Chondrocyte (in vitro differentiated cells): ENCODE measurements around the gene RHOBTB1. TPM values are rescaled to one million over a fixed set of nuclear protein-coding genes. Genes with fewer than 3 reads are reported as not detected.

Experiments
- DNase-seq: peaks from one replicate; pipeline ENCODE4 v3.0.0; 2021; ENCODE audit warnings: mixed read lengths, low spot score
- H3K27ac Mint-ChIP-seq: one replicate; pipeline ENCODE4 v1.8.0; 2021; ENCODE audit warnings: mild to moderate bottlenecking, moderate library complexity, mixed read lengths; ENCODE audit not compliant: unreplicated experiment
- H3K27me3 Mint-ChIP-seq: 2 replicates; pipeline ENCODE4 v1.8.0; 2021; ENCODE audit warnings: low read depth, mixed read lengths
- H3K36me3 Mint-ChIP-seq: 2 replicates; pipeline ENCODE4 v1.8.0; 2021; ENCODE audit warnings: low read depth, mixed read lengths
- H3K4me1 Mint-ChIP-seq: 2 replicates; pipeline ENCODE4 v1.8.0; 2021; ENCODE audit warnings: low read depth, mild to moderate bottlenecking, mixed read lengths
- H3K4me3 Mint-ChIP-seq: one replicate; pipeline ENCODE4 v1.8.0; 2021; ENCODE audit warnings: mild to moderate bottlenecking, moderate library complexity, mixed read lengths; ENCODE audit not compliant: unreplicated experiment
- H3K9me3 Mint-ChIP-seq: 2 replicates; pipeline ENCODE4 v1.8.0; 2021; ENCODE audit warnings: low read depth, mixed read lengths
- CTCF ChIP-seq: fragments of 200-600 bp; sonication (generic); IDR thresholded peaks from 2 replicates; pipeline ENCODE4 v1.5.0; 2021; ENCODE audit warnings: antibody characterized with exemption, mild to moderate bottlenecking, moderate library complexity
- total RNA-seq: library from RNA; stranded (reverse); gene quantifications from 3 replicates; pipeline ENCODE4 v1.2.1, GENCODE V29; 2021

Gene RHOBTB1
- total RNA-seq, 1 donor from 2014 or later = 19.2 TPM

- DNase-seq = no peak
- Mint-ChIP-seq H3K27me3 (no peaks in the 10 kb centered on the region), H3K4me3 (peak overlapping the region; percentile 79), H3K36me3 (no peaks in the 10 kb centered on the region), H3K9me3 (no peaks in the 10 kb centered on the region), H3K27ac (peak overlapping the region; percentile 99), H3K4me1 (peaks cover 34% of the 10 kb centered on the region)
- TF ChIP-seq CTCF = no peak
These were observed 919 bp upstream of the RHOBTB1 start for GRCh38 chr10:60944910-60945297.

- peak overlapping the region; percentile 87 for H3K4me3 Mint-ChIP-seq
- peak; percentile 91 for DNase-seq
- H3K36me3 Mint-ChIP-seq = peaks cover 1% of the 10 kb centered on the region
- no peaks in the 10 kb centered on the region for H3K9me3 Mint-ChIP-seq
- peak; percentile 31 for TF ChIP-seq CTCF
- no peaks in the 10 kb centered on the region for H3K27me3 Mint-ChIP-seq
- peaks cover 40% of the 10 kb centered on the region for H3K4me1 Mint-ChIP-seq
- peak overlapping the region; percentile 93 for H3K27ac Mint-ChIP-seq
These were observed 498 bp downstream of the RHOBTB1 start for GRCh38 chr10:60943316-60944057.

- no peak for TF ChIP-seq CTCF
- peak overlapping the region; percentile 87 for H3K4me3 Mint-ChIP-seq
- peaks cover 1% of the 10 kb centered on the region for H3K36me3 Mint-ChIP-seq
- no peaks in the 10 kb centered on the region for H3K27me3 Mint-ChIP-seq
- no peaks in the 10 kb centered on the region for H3K9me3 Mint-ChIP-seq
- peak overlapping the region; percentile 93 for H3K27ac Mint-ChIP-seq
- DNase-seq = no peak
- H3K4me1 Mint-ChIP-seq = peaks cover 46% of the 10 kb centered on the region
These were observed 1.1 kb downstream of the RHOBTB1 start for GRCh38 chr10:60942788-60943315.

GRCh38 chr10:60942134-60942787 lies 1.7 kb downstream of the RHOBTB1 start:
- H3K36me3 Mint-ChIP-seq = peaks cover 1% of the 10 kb centered on the region
- DNase-seq = no peak
- H3K27ac Mint-ChIP-seq = no peak overlapping the region
- H3K9me3 Mint-ChIP-seq = no peaks in the 10 kb centered on the region
- no peaks in the 10 kb centered on the region for H3K27me3 Mint-ChIP-seq
- TF ChIP-seq CTCF = no peak
- peak overlapping the region; percentile 87 for H3K4me3 Mint-ChIP-seq
- peaks cover 49% of the 10 kb centered on the region for H3K4me1 Mint-ChIP-seq

- peaks cover 1% of the 10 kb centered on the region for H3K36me3 Mint-ChIP-seq
- no peak for DNase-seq
These were observed 3.5 kb downstream of the RHOBTB1 start for GRCh38 chr10:60940446-60940845.

More at GRCh38 chr10:60940446-60940845, 3.5 kb downstream of the RHOBTB1 start:
- Mint-ChIP-seq H3K4me3 (no peak overlapping the region), H3K27me3 (no peaks in the 10 kb centered on the region), H3K9me3 (no peaks in the 10 kb centered on the region), H3K4me1 (peaks cover 49% of the 10 kb centered on the region), H3K27ac (no peak overlapping the region)
- no peak for TF ChIP-seq CTCF
